ENCODE results near the gene ADRA1B.

The ADRA1B gene

GRCh38 chr5:159923008-159923407 is 6.7 kb downstream of the ADRA1B start:
- 84% methylated on average over 7 of the region's 7 CpGs for WGBS (ENCODE audit: insufficient coverage)
- no peaks in the 10 kb centered on the region for H3K4me1 ChIP-seq (ENCODE audit: control extremely low read depth in 1 of 4, control insufficient read depth in 4 of 4, insufficient read depth in 4 of 4, low read length in 3 of 4)
- DNase-seq = no peak
- no peak overlapping the region for H3K27ac ChIP-seq (ENCODE audit: insufficient read depth in 1 of 2, low read depth in 1 of 2, low read length in 2 of 2, poor library complexity in 1 of 2, severe bottlenecking in 2 of 2)
- H3K9me3 ChIP-seq (ENCODE audit: control extremely low read depth in 1 of 5, control insufficient read depth in 4 of 5, insufficient read depth in 2 of 5, low read depth in 1 of 5, low read length in 4 of 5) = no peaks in the 10 kb centered on the region
- no peaks in the 10 kb centered on the region for H3K36me3 ChIP-seq (ENCODE audit: control insufficient read depth in 4 of 4, insufficient read depth in 4 of 4, low read length in 3 of 4)
- H3K27me3 ChIP-seq (replicated peaks in 2 of 5; ENCODE audit: control insufficient read depth in 4 of 5, insufficient read depth in 5 of 5, low read length in 4 of 5) = peaks cover 2 to 52% (median 18%) of the 10 kb centered on the region in 5 experiments
- no peak overlapping the region for H3K4me3 ChIP-seq (ENCODE audit: control insufficient read depth in 1 of 7, extremely low read depth in 1 of 7, insufficient read depth in 4 of 7, low read depth in 2 of 7, low read length in 6 of 7)
- POLR2A ChIA-PET = interaction anchor here (0.6 kb wide), 1 partner anchor 657 kb away, joined by 3 read pairs; no protein-coding TSS in a partner anchor
- CTCF ChIA-PET = interaction anchor here (2.3 kb wide), 1 partner anchor 40 kb away, joined by 4 read pairs; no protein-coding TSS in a partner anchor

- peaks cover 0 to 38% (median 11%) of the 10 kb centered on the region in 5 experiments for H3K27me3 ChIP-seq (replicated peaks in 2 of 5; ENCODE audit: control insufficient read depth in 4 of 5, insufficient read depth in 5 of 5, low read length in 4 of 5)
- H3K9me3 ChIP-seq (ENCODE audit: control extremely low read depth in 1 of 5, control insufficient read depth in 4 of 5, insufficient read depth in 2 of 5, low read depth in 1 of 5, low read length in 4 of 5) = no peaks in the 10 kb centered on the region
- no peak overlapping the region for H3K27ac ChIP-seq (ENCODE audit: insufficient read depth in 1 of 2, low read depth in 1 of 2, low read length in 2 of 2, poor library complexity in 1 of 2, severe bottlenecking in 2 of 2)
- CTCF ChIA-PET = no interaction called here
- no peak overlapping the region for H3K4me3 ChIP-seq (ENCODE audit: control insufficient read depth in 1 of 7, extremely low read depth in 1 of 7, insufficient read depth in 4 of 7, low read depth in 2 of 7, low read length in 6 of 7)
- POLR2A ChIA-PET = no interaction called here
- H3K4me1 ChIP-seq (ENCODE audit: control extremely low read depth in 1 of 4, control insufficient read depth in 4 of 4, insufficient read depth in 4 of 4, low read length in 3 of 4) = no peaks in the 10 kb centered on the region
- WGBS (ENCODE audit: insufficient coverage) = 95% methylated on average over 10 of the region's 12 CpGs
- H3K36me3 ChIP-seq (ENCODE audit: control insufficient read depth in 4 of 4, insufficient read depth in 4 of 4, low read length in 3 of 4) = no peaks in the 10 kb centered on the region
- no peak for DNase-seq
These were observed 12.0 kb downstream of the ADRA1B start for GRCh38 chr5:159928122-159928909.

- H3K27ac ChIP-seq (ENCODE audit: insufficient read depth in 1 of 2, low read depth in 1 of 2, low read length in 2 of 2, poor library complexity in 1 of 2, severe bottlenecking in 2 of 2) = no peak overlapping the region
- ChIA-PET CTCF (no interaction called here), POLR2A (no interaction called here)
- no peak for DNase-seq
- H3K36me3 ChIP-seq (ENCODE audit: control insufficient read depth in 4 of 4, insufficient read depth in 4 of 4, low read length in 3 of 4) = no peaks in the 10 kb centered on the region
- peaks cover 0 to 36% (median 9%) of the 10 kb centered on the region in 5 experiments for H3K27me3 ChIP-seq (replicated peaks in 2 of 5; ENCODE audit: control insufficient read depth in 4 of 5, insufficient read depth in 5 of 5, low read length in 4 of 5)
- H3K9me3 ChIP-seq (ENCODE audit: control extremely low read depth in 1 of 5, control insufficient read depth in 4 of 5, insufficient read depth in 2 of 5, low read depth in 1 of 5, low read length in 4 of 5) = no peaks in the 10 kb centered on the region
- no peaks in the 10 kb centered on the region for H3K4me1 ChIP-seq (ENCODE audit: control extremely low read depth in 1 of 4, control insufficient read depth in 4 of 4, insufficient read depth in 4 of 4, low read length in 3 of 4)
- no CpG with 5 or more reads among the region's 1 CpG for WGBS (ENCODE audit: insufficient coverage)
- no peak overlapping the region for H3K4me3 ChIP-seq (ENCODE audit: control insufficient read depth in 1 of 7, extremely low read depth in 1 of 7, insufficient read depth in 4 of 7, low read depth in 2 of 7, low read length in 6 of 7)
These were observed 12.9 kb downstream of the ADRA1B start for GRCh38 chr5:159929176-159929575.

GRCh38 chr5:159933531-159934485 is 17.5 kb downstream of the ADRA1B start:
- peaks cover 0 to 4% (median 2%) of the 10 kb centered on the region in 5 experiments for H3K27me3 ChIP-seq (replicated peaks in 2 of 5; ENCODE audit: control insufficient read depth in 4 of 5, insufficient read depth in 5 of 5, low read length in 4 of 5)
- H3K36me3 ChIP-seq (ENCODE audit: control insufficient read depth in 4 of 4, insufficient read depth in 4 of 4, low read length in 3 of 4) = no peaks in the 10 kb centered on the region
- ChIA-PET POLR2A (no interaction called here), CTCF (interaction anchor here (1.2 to 1.4 kb wide), 2 partner anchors 13 to 18 kb away, joined by 3 to 4 read pairs; no protein-coding TSS in a partner anchor)
- H3K4me1 ChIP-seq (ENCODE audit: control extremely low read depth in 1 of 4, control insufficient read depth in 4 of 4, insufficient read depth in 4 of 4, low read length in 3 of 4) = no peaks in the 10 kb centered on the region
- H3K4me3 ChIP-seq (ENCODE audit: control insufficient read depth in 1 of 7, extremely low read depth in 1 of 7, insufficient read depth in 4 of 7, low read depth in 2 of 7, low read length in 6 of 7) = no peak overlapping the region
- no peak for DNase-seq
- no peaks in the 10 kb centered on the region for H3K9me3 ChIP-seq (ENCODE audit: control extremely low read depth in 1 of 5, control insufficient read depth in 4 of 5, insufficient read depth in 2 of 5, low read depth in 1 of 5, low read length in 4 of 5)
- no peak overlapping the region for H3K27ac ChIP-seq (ENCODE audit: insufficient read depth in 1 of 2, low read depth in 1 of 2, low read length in 2 of 2, poor library complexity in 1 of 2, severe bottlenecking in 2 of 2)
- 85% methylated on average over 9 of the region's 10 CpGs for WGBS (ENCODE audit: insufficient coverage)

- WGBS (ENCODE audit: insufficient coverage) = 100% methylated on average over 1 of the region's 1 CpG
- ChIA-PET CTCF (no interaction called here), POLR2A (no interaction called here)
- H3K36me3 ChIP-seq (ENCODE audit: control insufficient read depth in 4 of 4, insufficient read depth in 4 of 4, low read length in 3 of 4) = no peaks in the 10 kb centered on the region
- DNase-seq = no peak
- no peak overlapping the region for H3K27ac ChIP-seq (ENCODE audit: insufficient read depth in 1 of 2, low read depth in 1 of 2, low read length in 2 of 2, poor library complexity in 1 of 2, severe bottlenecking in 2 of 2)
- no peaks in the 10 kb centered on the region for H3K4me1 ChIP-seq (ENCODE audit: control extremely low read depth in 1 of 4, control insufficient read depth in 4 of 4, insufficient read depth in 4 of 4, low read length in 3 of 4)
- H3K9me3 ChIP-seq (ENCODE audit: control extremely low read depth in 1 of 5, control insufficient read depth in 4 of 5, insufficient read depth in 2 of 5, low read depth in 1 of 5, low read length in 4 of 5) = no peaks in the 10 kb centered on the region
- H3K27me3 ChIP-seq (replicated peaks in 2 of 5; ENCODE audit: control insufficient read depth in 4 of 5, insufficient read depth in 5 of 5, low read length in 4 of 5) = peaks cover 0 to 6% (median 2%) of the 10 kb centered on the region in 5 experiments
- H3K4me3 ChIP-seq (ENCODE audit: control insufficient read depth in 1 of 7, extremely low read depth in 1 of 7, insufficient read depth in 4 of 7, low read depth in 2 of 7, low read length in 6 of 7) = no peak overlapping the region
These were observed 19.7 kb downstream of the ADRA1B start for GRCh38 chr5:159935946-159936345.

- H3K4me1 ChIP-seq (ENCODE audit: control extremely low read depth in 1 of 4, control insufficient read depth in 4 of 4, insufficient read depth in 4 of 4, low read length in 3 of 4) = no peaks in the 10 kb centered on the region
- H3K27ac ChIP-seq (ENCODE audit: insufficient read depth in 1 of 2, low read depth in 1 of 2, low read length in 2 of 2, poor library complexity in 1 of 2, severe bottlenecking in 2 of 2) = no peak overlapping the region
- no peak overlapping the region for H3K4me3 ChIP-seq (ENCODE audit: control insufficient read depth in 1 of 7, extremely low read depth in 1 of 7, insufficient read depth in 4 of 7, low read depth in 2 of 7, low read length in 6 of 7)
- 88% methylated on average over 5 of the region's 6 CpGs for WGBS (ENCODE audit: insufficient coverage)
- peaks cover 0 to 6% (median 2%) of the 10 kb centered on the region in 5 experiments for H3K27me3 ChIP-seq (replicated peaks in 2 of 5; ENCODE audit: control insufficient read depth in 4 of 5, insufficient read depth in 5 of 5, low read length in 4 of 5)
- no peak for DNase-seq
- ChIA-PET CTCF (no interaction called here), POLR2A (no interaction called here)
- H3K9me3 ChIP-seq (ENCODE audit: control extremely low read depth in 1 of 5, control insufficient read depth in 4 of 5, insufficient read depth in 2 of 5, low read depth in 1 of 5, low read length in 4 of 5) = no peaks in the 10 kb centered on the region
- H3K36me3 ChIP-seq (ENCODE audit: control insufficient read depth in 4 of 4, insufficient read depth in 4 of 4, low read length in 3 of 4) = no peaks in the 10 kb centered on the region
These were observed 20.5 kb downstream of the ADRA1B start for GRCh38 chr5:159936686-159937329.
